GM23338 (cell line): ENCODE measurements around the gene NAA10. TPM values are rescaled to one million over a fixed set of nuclear protein-coding genes. Genes with fewer than 3 reads are reported as not detected.

ENCODE experiments used
- EZH2 ChIP-seq: fragments of 200-600 bp; sonication (generic); IDR thresholded peaks from one replicate; pipeline ENCODE4 v1.8.0; 2017; ENCODE audit warnings: antibody characterized with exemption, mild to moderate bottlenecking, low read depth; ENCODE audit not compliant: unreplicated experiment
- EZH2phosphoT487 ChIP-seq: fragments of 200-600 bp; sonication (generic); IDR thresholded peaks from one replicate; pipeline ENCODE4 v1.8.1; 2018; ENCODE audit warnings: antibody characterized with exemption; ENCODE audit not compliant: unreplicated experiment
- JUNB ChIP-seq: IDR thresholded peaks from one replicate; pipeline ENCODE4 v1.6.1; 2016; ENCODE audit warnings: antibody characterized with exemption; ENCODE audit not compliant: unreplicated experiment
- POLR2AphosphoS5 ChIP-seq: IDR thresholded peaks from 2 replicates; pipeline ENCODE4 v1.6.1; 2016; ENCODE audit warnings: antibody characterized with exemption, low read depth
- REST ChIP-seq: IDR thresholded peaks from one replicate; pipeline ENCODE4 v1.6.1; 2018; ENCODE audit warnings: antibody characterized with exemption; ENCODE audit not compliant: unreplicated experiment
- ZNF114 ChIP-seq: fragments of 250-450 bp; sonication (Bioruptor Pico); IDR thresholded peaks from 2 replicates; pipeline ENCODE4 v1.5.0; 2020; ENCODE audit warnings: mild to moderate bottlenecking, moderate library complexity
- ZNF331 ChIP-seq: fragments of 250-450 bp; sonication (Bioruptor Pico); IDR thresholded peaks from 2 replicates; pipeline ENCODE4 v1.5.0; 2020; ENCODE audit warnings: low read depth, mild to moderate bottlenecking, moderate library complexity
- ZNF462 ChIP-seq: fragments of 250-450 bp; sonication (Bioruptor Pico); IDR thresholded peaks from 2 replicates; pipeline ENCODE4 v1.5.0; 2020; ENCODE audit warnings: mild to moderate bottlenecking, moderate library complexity
- polyA plus RNA-seq: library from polyadenylated mRNA; unstranded; fragments of >200 nt; fragmentation: Nextera tagmentation; extraction: Ambion mirVana; gene quantifications from 2 replicates; pipeline ENCODE4 v1.2.1, GENCODE V29; 2016
- total RNA-seq: library from RNA; depleted of rRNA; stranded (reverse); fragments of >200 nt; shearing (Covaris generic); gene quantifications from 2 replicates; pipeline ENCODE4 v1.2.3, GENCODE V29; 2014

Gene NAA10
- total and polyA plus RNA-seq, 2 experiments from 2014 or later: 136 to 145 TPM

- TF ChIP-seq ZNF462 (CRISPR knock-in tag) (no peak), POLR2AphosphoS5 (no peak), ZNF331 (CRISPR knock-in tag) (no peak), JUNB (no peak), EZH2phosphoT487 (no peak), EZH2 (no peak), REST (no peak), ZNF114 (CRISPR knock-in tag) (no peak)
Measured at GRCh38 chrX:153974003-153974725, 39.3 kb upstream of the NAA10 start (continued).
